GM12878 (cell line): ENCODE data around the gene PNPO. TPM values are rescaled to one million over a fixed set of nuclear protein-coding genes. Genes with fewer than 3 reads are reported as not detected.

Experiments used
- ATAC-seq: fragments of 200-7000 bp; cut with Tn5 transposase; 3 replicates; pipeline ENCODE4 v1.9.1; 2020; ENCODE audit warnings: mild to moderate bottlenecking, moderate library complexity
- BruUV-seq: library from RNA; stranded (reverse); fragments of 400-500 nt; replicated peaks from 2 replicates; lab custom pipeline; 2021; lab: Mats Ljungman, UMichigan
- CTCF ChIA-PET: fragments of 300-600 bp; sonication (Branson Sonifier 250); formaldehyde crosslinking; extraction: SDS; loops from one replicate; lab custom pipeline; 2021; ENCODE audit warnings: inconsistent platforms; lab: Yijun Ruan, JAX
- POLR2A ChIA-PET: fragments of 350-600 bp; formaldehyde crosslinking; extraction: SDS; loops from one replicate; lab custom pipeline; 2021; ENCODE audit warnings: inconsistent platforms; lab: Charles Lee
- RAD21 ChIA-PET: fragments of 300-600 bp; sonication (Branson Sonifier 250); formaldehyde crosslinking; loops from one replicate; lab custom pipeline; 2023; ENCODE audit warnings: antibody characterized with exemption; ENCODE audit not compliant: unreplicated experiment; lab: Charles Lee
- SMC1A ChIA-PET: fragments of 300-600 bp; sonication (Branson Sonifier 250); formaldehyde crosslinking; loops from one replicate; lab custom pipeline; 2023; ENCODE audit not compliant: unreplicated experiment, uncharacterized antibody; lab: Charles Lee
- DNase-seq: peaks from one replicate; pipeline ENCODE4 v3.0.0-alpha.2; 2011; ENCODE audit warnings: low read depth, low spot score
- FAIRE-seq: peaks from 3 replicates; lab custom pipeline; 2011; peaks lifted over from hg19 to GRCh38; lab: Jason Lieb, UNC
- H2AFZ ChIP-seq: 2 replicates; pipeline ENCODE4 v1.6.0; 2011; ENCODE audit warnings: low read depth, low read length, control low read depth; ENCODE audit not compliant: control insufficient read depth
- H3K27ac ChIP-seq: 2 replicates; pipeline ENCODE4 v1.5.1; 2011; ENCODE audit warnings: control low read depth; ENCODE audit not compliant: control insufficient read depth, insufficient read depth
- H3K27me3 ChIP-seq, 2 experiments: replicated peaks in 1 of 2; 2 replicates each; pipeline versions ENCODE4 v1.6.0 to v1.6.1; 2011; ENCODE audit warnings: low read length in 1 of 2; ENCODE audit not compliant: control insufficient read depth in 2 of 2, insufficient read depth in 2 of 2
- H3K36me3 ChIP-seq, 2 experiments: 2 replicates each; pipeline ENCODE4 v1.5.1; 2011; ENCODE audit warnings: low read length in 1 of 2; ENCODE audit not compliant: control insufficient read depth in 2 of 2, insufficient read depth in 2 of 2
- H3K4me1 ChIP-seq: 2 replicates; pipeline ENCODE4 v1.6.1; 2011; ENCODE audit warnings: mild to moderate bottlenecking, low read length, moderate library complexity, mixed read lengths; ENCODE audit not compliant: control insufficient read depth, insufficient read depth
- H3K4me2 ChIP-seq: 2 replicates; pipeline ENCODE4 v1.6.0; 2011; ENCODE audit warnings: control low read depth; ENCODE audit not compliant: control insufficient read depth, insufficient read depth
- H3K4me3 ChIP-seq: fragments of 200-600 bp; sonication (generic); 2 replicates; pipeline ENCODE4 v1.5.1; 2016
- H3K79me2 ChIP-seq: 2 replicates; pipeline ENCODE4 v1.6.0; 2011; ENCODE audit warnings: low read length; ENCODE audit not compliant: control insufficient read depth, insufficient read depth
- H3K9ac ChIP-seq: 2 replicates; pipeline ENCODE4 v1.8.0; 2011; ENCODE audit warnings: low read length, control low read depth, mixed read lengths; ENCODE audit not compliant: control insufficient read depth, insufficient read depth
- H3K9me3 ChIP-seq: replicated peaks from 3 replicates; pipeline ENCODE4 v1.5.1; 2011; ENCODE audit warnings: mild to moderate bottlenecking, low read length; ENCODE audit not compliant: control insufficient read depth, insufficient read depth
- H4K20me1 ChIP-seq: 2 replicates; pipeline ENCODE4 v1.6.0; 2011; ENCODE audit not compliant: control insufficient read depth, insufficient read depth
- CREM ChIP-seq: IDR thresholded peaks from 2 replicates; pipeline ENCODE4 v1.6.1; 2014; ENCODE audit warnings: antibody characterized with exemption, low read depth
- GABPA ChIP-seq: IDR thresholded peaks from 2 replicates; pipeline ENCODE4 v1.6.1; 2014; ENCODE audit warnings: antibody characterized with exemption, low read depth, mild to moderate bottlenecking, inconsistent platforms
- PAX8 ChIP-seq: fragments of 450-650 bp; IDR thresholded peaks from 2 replicates; pipeline ENCODE4 v1.6.1; 2017; ENCODE audit warnings: mild to moderate bottlenecking, moderate library complexity
- PML ChIP-seq: IDR thresholded peaks from 2 replicates; pipeline ENCODE4 v1.6.1; 2012; ENCODE audit warnings: low read length, inconsistent platforms
- SREBF1 ChIP-seq: IDR thresholded peaks from 2 replicates; pipeline ENCODE4 v1.6.1; 2012; ENCODE audit warnings: mild to moderate bottlenecking, low read length
- SRF ChIP-seq, 2 experiments: IDR thresholded peaks; 2 replicates each; pipeline ENCODE4 v1.6.1; 2011; ENCODE audit warnings: low read depth in 2 of 2, low read length in 2 of 2, mild to moderate bottlenecking in 1 of 2, moderate library complexity in 1 of 2
- STAT3 ChIP-seq: IDR thresholded peaks from 2 replicates; pipeline ENCODE4 v1.6.1; 2011; ENCODE audit warnings: low read depth, low read length, improper control_type of control experiment
- ZNF384 ChIP-seq: IDR thresholded peaks from 2 replicates; pipeline ENCODE4 v1.6.1; 2012; ENCODE audit warnings: low read depth, mild to moderate bottlenecking, low read length, improper control_type of control experiment, borderline replicate concordance
- ZNF622 ChIP-seq: fragments of 450-650 bp; IDR thresholded peaks from 2 replicates; pipeline ENCODE4 v1.6.1; 2017; ENCODE audit warnings: mild to moderate bottlenecking, inconsistent platforms
- WGBS: methylation state at CpG from one replicate; pipeline ENCODE4 v1.1.6; 2016; ENCODE audit warnings: low lambda C conversion rate; ENCODE audit not compliant: insufficient replicate concordance, insufficient coverage; ENCODE audit errors: missing lambda C conversion rate; 5-methylcytosine and 5-hydroxymethylcytosine counted together
- in situ Hi-C: fragments of 300-500 bp; cut with MboI; formaldehyde crosslinking; loops from 9 replicates; pipeline ENCODE4 v1.14.3; 2018; ENCODE audit warnings: mixed read lengths
- intact Hi-C: fragments of 100-400 bp; cut with micrococcal nuclease; formaldehyde crosslinking; loops from one replicate; pipeline ENCODE4 v1.14.2; 2022; ENCODE audit not compliant: unreplicated experiment
- polyA plus RNA-seq, 11 experiments: library from polyadenylated mRNA; depleted of rRNA in 4 of 11; unstranded in 6 of 11; stranded (reverse) in 5 of 11; fragments of >200 nt; fragmentation: Nextera tagmentation in 4 of 11; fragmentation: Illumina TruSeq in 1 of 11; extraction: Ambion mirVana in 4 of 11; extraction: Trizol in 1 of 11; gene quantifications; 1 replicate in 1 of 11; 2 replicates in 10 of 11; pipeline versions ENCODE4 v1.2.1 to v1.2.3, GENCODE V29; 2011 to 2016; ENCODE audit warnings: inconsistent platforms in 2 of 11, missing spikeins in 2 of 11, low read depth in 1 of 11
- total RNA-seq, 4 experiments: library from RNA; depleted of rRNA in 3 of 4; stranded (reverse); fragments of >200 nt in 3 of 4; fragmentation: Illumina TruSeq in 1 of 4; extraction: Trizol in 1 of 4; gene quantifications; 2 replicates each; pipeline versions ENCODE4 v1.2.1 to v1.2.3, GENCODE V29; 2013 to 2021

PNPO gene
- total and polyA plus RNA-seq, 10 of the 15 experiments (the other 5 are each of a cell fraction or from before 2014, with no cell fraction given) = 13.9 to 52.6 (median 37.3) TPM

- H3K79me2 ChIP-seq = no peaks in the 10 kb centered on the region
- FAIRE-seq (no peak), DNase-seq (no peak), ATAC-seq (no peak)
- H4K20me1 ChIP-seq = no peaks in the 10 kb centered on the region
- no peak overlapping the region for H3K9ac ChIP-seq
- H3K4me1 ChIP-seq = no peaks in the 10 kb centered on the region
- BruUV-seq = no TSS peak
- no peak overlapping the region for H3K27ac ChIP-seq
- peaks cover 0 to 4% of the 10 kb centered on the region in 2 experiments; a peak in 3 of 4 replicates for H3K36me3 ChIP-seq
- intact Hi-C loops (no loop called here), in situ Hi-C loops (no loop called here)
- no peak overlapping the region for H2AFZ ChIP-seq
- H3K9me3 ChIP-seq = no peaks in the 10 kb centered on the region
- RAD21 ChIA-PET = interaction anchor here (1.2 kb wide), 1 partner anchor 89 kb away, joined by 3 read pairs; the partner anchor contains the start of gene SCRN2
- CTCF ChIA-PET = interaction anchor here (0.9 to 4.2 kb wide), 4 partner anchors 18 to 88 kb away, joined by 3 to 15 read pairs (median 4); partner anchors contain the start of gene SCRN2
- 81% methylated on average over 10 of the region's 10 CpGs for WGBS
- POLR2A ChIA-PET = interaction anchor here (1.2 kb wide), 1 partner anchor 9 kb away, joined by 5 read pairs; no protein-coding TSS in a partner anchor
- H3K27me3 ChIP-seq = no peaks in the 10 kb centered on the region
- TF ChIP-seq ZNF622 = no peak
- no peak for TF ChIP-seq CREM
- no peak for TF ChIP-seq SRF (IDR thresholded peaks at IDR 0.05; ENCODE audit: low read depth in 2 of 2, low read length in 2 of 2)
- TF ChIP-seq GABPA = no peak
- TF ChIP-seq SREBF1 = no peak
- no peak for TF ChIP-seq PAX8
- TF ChIP-seq STAT3 = no peak
- TF ChIP-seq PML = no peak
- no peak for TF ChIP-seq ZNF384
- H3K4me2 ChIP-seq = no peak overlapping the region
- no peak overlapping the region for H3K4me3 ChIP-seq
- SMC1A ChIA-PET = interaction anchor here (0.8 to 1.4 kb wide), 2 partner anchors 9 to 86 kb away, joined by 3 to 5 read pairs; no protein-coding TSS in a partner anchor
These were observed 12.0 kb upstream of the PNPO start for GRCh38 chr17:47929218-47930000.
